Tongue (tissue), 2 donors: ENCODE data around the gene THEM4. TPM values are rescaled to one million over a fixed set of nuclear protein-coding genes. Genes with fewer than 3 reads are reported as not detected.
"Not testable (repeated sequence)": the region's sequence is repeated elsewhere in the genome, so short reads cannot be mapped to it uniquely, and the experiment has no call there.

Experiments
- DNase-seq: peaks from one replicate; pipeline ENCODE4 v3.0.0-alpha.2; 2015
- total RNA-seq: library from RNA; depleted of rRNA; stranded (reverse); fragments of >200 nt; gene quantifications from one replicate; pipeline ENCODE4 v1.2.3, GENCODE V29; 2014

The THEM4 gene
- total RNA-seq, 1 donor from 2014 or later: 14.1 TPM

DNA sequence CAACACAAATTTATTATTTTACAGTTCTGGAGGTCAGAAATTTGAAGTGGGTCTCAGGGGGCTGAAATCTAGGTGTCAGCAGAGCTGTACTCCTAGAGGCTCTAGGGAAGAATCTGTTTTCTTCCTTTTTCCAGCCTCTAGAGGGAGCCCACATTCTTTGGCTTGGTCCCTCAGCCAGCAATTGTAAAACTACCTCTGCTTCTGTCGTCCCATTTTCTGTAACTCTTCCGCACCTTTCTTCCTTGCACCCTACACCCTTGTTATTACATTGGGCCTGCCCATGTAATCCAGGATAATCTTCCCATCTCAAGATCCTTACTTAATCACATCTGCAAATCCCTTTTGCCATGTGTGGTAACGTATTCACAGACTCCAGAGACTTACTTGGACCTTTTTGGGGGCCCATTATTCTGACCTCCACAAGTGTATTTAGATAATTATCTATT lies 24.8 kb upstream of the THEM4 start:
- DNase-seq: peak; percentile 85

DNA sequence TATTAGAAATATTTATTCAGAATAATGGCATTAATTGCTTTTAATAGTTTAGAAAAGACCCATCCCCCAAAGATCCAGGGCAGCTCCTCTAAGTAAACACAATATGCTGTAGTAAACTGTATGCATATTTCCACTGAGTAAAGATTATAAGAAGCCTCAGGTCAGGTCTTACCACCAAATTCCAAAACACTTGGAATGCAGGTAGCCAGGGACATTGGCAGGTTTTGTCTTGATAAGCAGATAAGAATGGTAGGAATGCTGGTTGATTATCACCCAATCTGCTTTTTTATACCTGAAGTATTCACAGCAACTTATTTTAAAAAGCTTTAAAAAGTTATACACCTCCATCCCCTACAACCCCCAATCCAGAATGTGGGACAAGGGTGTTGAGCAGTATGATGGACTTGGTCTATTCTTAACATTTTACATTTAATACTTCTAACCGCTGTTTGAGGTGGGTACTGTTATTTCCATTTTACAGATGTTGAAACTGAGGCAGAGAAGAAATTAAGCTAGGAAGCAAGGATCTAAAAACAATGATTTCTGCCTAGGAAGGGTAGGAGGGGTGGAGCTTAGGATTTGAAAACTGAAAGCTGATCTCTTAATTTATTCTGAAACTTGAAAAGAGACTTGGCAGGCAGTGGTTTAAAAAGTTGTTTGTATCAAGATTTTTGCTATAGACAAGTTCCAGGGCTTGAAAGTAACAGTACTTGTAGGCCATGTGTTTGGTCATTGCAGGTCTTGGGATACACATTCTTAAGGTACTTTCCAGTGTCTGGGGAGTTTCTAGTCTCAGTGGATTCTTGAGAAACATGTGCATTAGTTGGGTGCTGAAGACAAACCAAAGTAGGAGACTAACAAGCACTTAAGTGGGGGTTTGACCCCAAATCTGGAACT lies 15.6 kb upstream of the THEM4 start:
- no peak for DNase-seq

DNA sequence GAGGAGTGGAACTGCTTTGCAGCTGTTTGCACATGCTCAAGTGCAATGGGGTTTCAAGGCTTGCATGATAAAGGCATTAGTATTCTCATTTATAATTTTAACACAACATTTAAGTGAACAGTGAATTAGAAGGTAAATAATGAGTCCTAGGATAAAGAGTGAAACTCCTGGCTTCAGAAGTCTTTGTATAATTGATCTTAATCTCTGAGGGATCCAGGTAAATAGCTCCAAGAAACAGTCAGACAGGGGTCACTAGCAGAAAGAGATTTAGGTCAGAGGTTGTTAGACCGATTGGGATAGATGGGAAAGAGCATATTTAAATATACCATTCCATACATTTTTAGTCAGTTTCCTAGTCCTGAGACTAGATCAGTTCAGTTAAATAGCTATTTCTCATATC lies 14.1 kb upstream of the THEM4 start:
- no peak for DNase-seq

DNA sequence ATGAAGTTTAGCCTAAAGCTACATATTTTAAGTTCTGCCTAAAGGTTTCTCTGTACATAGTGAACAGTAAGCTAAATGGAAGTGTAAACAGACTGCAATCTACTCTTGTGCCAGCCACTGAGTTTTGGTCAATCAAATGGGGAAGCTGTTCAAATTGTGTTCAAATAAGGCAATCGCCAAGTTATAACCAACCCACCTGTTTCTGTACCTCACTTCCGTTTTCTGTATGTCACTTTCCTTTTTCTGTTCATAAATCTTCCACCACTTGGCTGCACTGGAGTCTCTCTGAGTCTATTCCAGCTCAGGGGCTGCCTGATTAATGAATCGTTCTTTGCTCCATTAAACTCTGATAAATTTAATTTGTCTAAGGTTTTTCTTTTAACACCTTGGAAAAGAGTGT lies 10.8 kb upstream of the THEM4 start:
- DNase-seq: no peak

DNA sequence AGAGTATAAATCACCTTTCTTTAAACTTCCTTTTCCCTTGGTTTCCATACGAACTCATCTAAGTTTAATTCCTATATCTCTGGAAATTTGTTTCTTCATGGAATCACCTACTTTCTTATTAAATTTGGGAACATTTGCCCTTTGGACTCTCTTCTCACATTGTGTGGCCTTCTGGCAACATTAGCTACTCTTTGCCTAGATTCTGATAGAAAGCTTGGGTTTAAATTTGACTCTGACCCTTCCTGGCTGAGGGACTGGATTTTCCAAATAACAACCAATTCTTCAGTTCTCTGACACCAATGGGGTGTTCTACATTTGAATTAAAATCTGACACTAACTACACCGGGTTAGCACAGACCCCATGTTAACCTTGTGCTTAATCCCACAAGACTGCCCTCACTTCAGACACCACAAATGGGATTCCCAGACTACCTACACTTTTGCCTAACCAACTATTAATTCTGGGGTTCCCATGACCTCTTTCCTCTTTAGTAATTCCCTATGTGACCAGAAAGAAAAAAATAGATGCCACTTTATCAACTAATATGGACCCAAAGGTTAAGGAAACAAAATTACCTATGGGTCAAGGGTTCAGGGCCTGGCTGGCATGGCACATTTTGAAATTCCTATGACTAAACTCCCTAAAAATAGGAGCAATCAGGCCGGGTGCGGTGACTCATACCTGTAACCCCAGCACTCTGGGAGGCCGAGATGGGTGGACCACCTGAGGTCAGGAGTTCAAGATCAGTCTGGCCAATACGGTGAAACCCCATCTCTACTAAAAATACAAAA lies 9.7 kb upstream of the THEM4 start:
- DNase-seq: no peak

DNA sequence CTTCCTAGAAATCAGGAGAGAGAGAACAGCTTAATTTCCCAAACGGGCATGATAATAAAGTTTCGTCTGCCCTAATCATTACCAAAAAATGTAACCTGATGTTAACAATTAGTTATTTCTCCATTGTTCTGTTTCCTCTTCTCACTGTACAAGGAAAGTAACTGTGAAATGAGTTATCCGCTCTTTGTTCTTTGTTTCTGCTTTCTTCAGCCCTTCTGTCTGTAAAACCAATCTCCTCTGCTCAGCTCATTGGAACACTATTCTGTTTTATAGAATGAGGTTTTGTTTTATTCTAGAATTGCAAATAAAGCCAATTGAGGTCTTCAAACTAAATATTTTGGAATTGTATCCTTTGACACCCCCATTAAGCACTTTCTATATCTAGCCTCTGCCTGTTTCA lies 8.8 kb upstream of the THEM4 start:
- DNase-seq: no peak

DNA sequence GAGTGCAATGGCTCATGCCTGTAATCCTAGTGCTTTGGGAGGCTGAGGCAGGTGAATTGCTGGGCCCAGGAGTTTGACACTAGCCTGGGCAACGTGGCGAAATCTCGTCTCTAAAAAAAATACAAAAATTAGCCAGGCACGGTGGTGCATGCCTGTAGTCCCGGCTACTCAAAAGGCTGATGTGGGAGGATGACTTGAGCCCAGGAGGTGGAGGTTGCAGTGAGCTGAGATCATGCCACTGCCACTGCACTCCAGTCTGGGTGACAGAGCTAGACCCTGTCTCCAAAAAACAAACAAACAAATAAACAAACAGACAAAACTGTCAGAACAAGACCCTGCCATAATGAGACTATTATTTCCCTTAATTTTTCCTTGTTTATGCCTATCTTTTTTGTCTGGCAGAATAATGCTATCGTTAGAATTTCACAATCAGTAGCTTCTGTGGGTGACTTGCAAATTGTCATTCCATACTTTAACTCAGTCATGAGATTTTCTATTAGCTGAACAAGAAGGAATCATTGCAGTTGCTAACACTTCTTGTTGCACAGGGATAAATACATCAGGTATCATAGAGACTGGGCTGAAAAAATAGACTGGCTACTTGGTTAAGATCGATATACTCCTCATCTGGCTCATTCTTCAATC lies 7.5 kb upstream of the THEM4 start:
- no peak for DNase-seq

DNA sequence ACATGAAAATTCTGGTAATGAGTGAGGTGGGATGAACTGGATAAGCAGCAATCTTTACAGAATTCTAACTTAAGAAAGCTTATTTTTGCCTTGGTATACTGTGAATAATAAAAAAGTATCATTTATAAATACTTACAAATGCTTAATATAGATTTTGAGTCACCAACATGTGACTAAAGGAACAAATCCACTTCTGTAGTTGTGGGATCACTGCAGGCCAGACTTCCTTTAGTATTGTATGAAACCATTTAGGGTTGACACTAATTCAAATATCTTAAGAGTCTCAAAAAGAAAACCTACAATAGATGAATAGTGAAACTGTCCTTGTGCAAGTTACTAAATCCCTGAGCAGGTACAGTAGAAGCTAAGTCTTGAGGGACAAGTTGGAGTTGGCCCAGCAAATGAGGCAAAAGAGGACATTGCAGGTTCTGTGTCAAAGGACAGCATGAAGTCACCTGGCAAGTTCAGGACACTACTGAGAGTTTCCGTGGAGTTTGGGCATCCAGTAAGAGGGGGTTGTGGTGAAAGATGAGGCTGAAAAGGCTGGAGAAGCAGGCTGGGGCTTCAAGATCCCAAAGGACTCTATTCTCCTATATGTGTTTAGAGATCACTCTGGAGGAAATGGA lies 5.9 kb upstream of the THEM4 start:
- DNase-seq: no peak

DNA sequence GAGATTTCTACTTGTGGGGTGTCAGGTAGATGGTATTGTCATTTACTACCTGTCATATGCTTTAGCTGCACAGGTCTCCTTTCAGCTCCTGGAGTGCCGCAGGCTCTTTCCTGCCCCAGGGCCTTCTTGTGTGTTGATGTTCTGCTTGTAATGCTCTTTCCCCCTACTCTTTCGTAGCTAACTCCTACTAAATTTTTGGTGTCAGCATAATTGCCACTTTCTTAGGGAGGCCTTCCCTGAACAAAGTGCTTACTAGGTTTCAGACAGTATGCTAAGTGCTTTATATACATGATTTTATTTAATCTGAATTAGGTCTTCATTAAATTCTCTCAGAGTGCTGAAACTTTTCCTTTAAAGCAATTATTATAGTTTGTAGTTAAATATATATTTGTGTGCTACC lies 4.8 kb upstream of the THEM4 start:
- DNase-seq: no peak

DNA sequence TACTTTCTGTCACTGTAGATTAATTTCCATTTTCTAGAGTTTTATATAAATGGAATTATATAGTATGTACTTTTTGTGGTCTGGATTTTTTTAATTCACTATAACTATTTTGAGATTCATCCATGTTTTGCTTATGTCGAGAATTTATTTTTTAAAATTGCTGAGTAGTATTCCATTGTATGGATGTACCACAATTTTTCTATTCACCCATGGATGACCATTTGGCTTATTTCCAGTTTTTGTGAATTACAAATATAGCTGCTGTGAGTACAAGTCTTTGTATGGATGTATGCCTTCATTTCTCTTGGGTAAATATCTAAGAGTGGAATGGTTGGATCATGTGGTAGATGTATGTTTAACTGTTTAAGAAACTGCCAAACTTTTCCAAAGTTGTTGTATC lies 3.7 kb upstream of the THEM4 start:
- DNase-seq: no peak

DNA sequence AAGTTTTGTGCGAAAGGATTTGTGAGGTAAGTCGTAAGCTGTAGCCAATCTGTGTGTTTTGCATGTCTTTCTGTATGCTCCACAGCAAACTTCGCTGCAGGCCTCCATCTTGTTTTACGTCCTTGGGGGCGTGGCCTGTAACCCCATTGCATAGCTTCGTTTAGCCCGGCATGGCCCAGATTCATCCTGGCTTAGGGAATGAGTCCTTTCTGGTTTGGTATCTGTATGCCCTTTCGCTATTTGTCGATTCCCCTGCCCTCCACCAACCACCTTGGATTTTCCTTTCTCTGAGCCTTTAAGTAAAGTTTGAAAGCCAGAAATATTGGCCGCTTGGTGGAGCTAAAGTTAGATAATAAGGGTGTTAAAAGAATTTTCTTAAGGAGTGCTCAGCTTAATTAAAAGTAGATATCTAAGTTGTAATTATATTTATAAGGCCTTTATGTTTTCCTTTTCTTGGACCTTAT lies 1.1 kb downstream of the THEM4 start:
- DNase-seq: no peak

DNA sequence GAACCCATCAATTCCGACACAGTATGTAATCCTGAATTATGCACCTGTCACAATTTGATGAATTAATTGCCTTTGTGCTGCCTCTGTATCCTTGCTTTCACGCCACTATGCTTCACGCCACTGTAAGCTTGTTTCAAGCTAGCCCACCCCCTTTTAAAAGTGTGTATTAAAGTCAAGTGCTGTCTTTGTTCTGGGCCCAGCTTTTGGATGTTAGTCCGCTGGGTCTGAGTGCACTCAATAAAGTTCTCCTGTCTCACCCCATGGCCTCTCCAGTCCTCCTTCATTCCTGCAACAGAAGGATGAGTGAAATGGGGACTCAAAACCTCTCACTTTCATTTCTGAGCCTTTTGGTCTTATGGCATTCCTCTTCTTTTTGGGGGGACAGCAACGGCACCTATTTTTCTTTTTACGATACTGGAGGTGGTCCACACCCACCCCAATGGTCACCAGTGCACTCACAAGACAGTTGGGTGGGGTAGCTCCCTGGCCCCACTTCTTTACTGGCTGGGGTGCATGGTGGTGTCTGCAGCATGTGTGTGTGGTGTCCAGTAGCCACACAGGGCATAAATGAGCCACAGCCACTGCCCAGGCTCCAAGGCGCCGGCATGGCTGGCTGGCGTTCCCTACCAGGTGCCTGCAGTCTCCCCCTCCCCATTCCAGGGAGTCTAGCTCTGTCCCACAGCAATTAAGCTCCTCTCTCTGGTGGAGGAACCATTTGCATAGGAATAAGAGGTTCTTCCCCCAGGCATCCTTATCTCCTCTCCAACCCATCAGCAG lies 1.8 kb downstream of the THEM4 start:
- no peak for DNase-seq

DNA sequence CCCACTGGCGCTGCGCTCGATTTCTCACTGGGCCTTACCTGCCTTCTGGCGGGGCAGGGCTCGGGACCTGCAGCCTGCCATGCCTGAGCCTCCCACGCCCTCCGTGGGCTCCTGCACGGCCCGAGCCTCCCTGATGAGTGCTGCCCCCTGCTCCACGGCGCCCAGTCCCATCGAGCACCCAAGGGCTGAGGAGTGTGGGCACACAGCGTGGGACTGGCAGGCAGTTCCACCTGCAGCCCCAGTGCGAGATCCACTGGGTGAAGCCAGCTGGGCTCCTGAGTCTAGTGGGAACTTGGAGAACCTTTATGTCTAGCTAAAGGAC lies 3.0 kb downstream of the THEM4 start:
- DNase-seq: not testable (repeated sequence)

DNA sequence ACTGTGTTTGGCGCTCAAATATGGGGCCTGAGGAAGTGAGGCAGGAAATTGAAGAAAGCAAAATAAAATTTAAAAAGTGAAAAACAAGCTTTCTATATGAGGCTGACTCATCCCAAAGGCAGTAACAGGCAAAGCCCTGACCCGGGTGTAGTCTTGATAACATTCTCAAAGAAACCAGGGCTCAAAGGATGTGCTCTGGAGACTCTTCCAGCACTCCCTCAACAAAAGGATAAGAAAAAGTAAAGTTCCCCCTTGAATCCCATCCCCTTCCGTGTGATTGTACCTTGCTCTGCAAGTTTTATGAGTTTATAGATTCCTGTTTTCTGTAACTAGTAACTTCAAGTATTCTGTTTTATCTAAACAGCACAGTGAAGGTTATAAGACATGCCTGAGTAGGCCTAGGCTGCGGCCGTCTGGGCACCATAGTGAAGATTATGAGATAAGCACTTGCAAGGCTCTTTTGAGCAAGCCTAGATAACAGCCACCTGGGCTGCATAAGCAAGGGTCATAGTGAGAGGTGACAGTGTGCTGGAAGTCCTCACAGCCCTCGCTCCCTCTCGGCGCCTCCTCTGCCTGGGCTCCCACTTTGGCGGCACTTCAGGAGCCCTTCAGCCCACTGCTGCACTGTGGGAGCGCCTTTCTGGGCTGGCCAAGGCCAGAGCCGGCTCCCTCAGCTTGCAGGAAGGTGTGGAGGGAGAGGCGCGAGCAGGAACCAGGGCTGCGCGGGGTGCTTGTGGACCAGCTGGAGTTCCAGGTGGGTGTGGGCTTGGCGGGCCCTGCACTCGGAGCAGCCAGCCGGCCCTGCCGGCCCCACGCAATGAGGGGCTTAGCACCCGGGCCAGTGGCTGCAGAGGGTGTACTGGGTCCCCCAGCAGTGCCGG lies 3.6 kb downstream of the THEM4 start:
- DNase-seq: not testable (repeated sequence)

DNA sequence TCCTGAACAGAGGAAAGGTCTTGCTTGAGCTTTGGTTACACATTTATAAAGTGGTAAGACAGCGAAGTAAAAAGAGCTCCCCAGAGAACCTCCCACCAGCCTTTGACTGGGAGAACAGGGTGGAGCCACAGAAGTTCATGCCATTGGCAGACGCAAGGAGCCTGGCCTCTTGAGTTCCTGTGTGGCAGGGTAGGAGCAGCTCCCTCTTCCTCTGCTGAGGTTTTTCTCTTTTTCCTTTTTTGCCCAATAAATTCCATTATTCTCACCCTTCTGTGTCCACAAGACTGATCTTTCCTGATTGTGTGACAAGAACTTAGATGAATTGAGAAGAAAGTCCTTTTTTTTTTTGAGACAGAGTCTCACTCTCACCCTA lies 4.3 kb downstream of the THEM4 start:
- no peak for DNase-seq

DNA sequence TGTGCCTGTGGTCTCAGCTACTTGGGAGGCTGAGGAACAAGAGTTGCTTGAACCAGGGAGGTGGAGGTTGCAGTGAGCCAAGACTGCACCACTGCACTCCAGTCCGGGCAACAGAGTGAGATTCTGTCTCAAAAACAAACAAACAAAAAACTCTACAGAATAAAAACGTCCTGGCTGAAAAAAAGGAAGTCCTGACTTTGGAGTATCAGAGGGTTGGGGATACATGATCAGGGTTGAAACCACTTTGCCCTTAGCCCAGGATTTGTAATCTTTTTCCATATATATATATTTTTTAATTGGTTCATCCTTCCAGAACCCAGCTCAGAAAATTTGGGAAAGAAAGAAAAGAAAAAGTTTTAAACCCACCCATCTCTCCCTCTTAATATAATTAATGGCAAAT lies 6.5 kb downstream of the THEM4 start:
- no peak for DNase-seq

DNA sequence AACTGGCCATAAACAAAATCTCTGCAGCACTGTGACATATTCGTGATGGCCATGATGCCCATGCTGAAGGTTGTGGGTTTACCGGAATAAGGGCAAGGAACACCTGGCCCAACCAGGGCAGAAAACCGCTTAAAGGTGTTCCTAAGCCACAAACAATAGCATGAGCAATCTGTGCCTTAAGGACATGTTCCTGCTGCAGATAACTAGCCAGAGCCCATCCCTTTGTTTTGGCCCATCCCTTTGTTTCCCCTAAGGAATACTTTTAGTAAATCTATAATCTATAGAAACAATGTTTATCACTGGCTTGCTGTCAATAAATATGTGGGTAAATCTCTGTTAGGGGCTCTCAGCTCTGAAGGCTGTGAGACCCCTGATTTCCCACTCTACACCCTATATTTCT lies 8.5 kb downstream of the THEM4 start:
- DNase-seq: not testable (repeated sequence)

DNA sequence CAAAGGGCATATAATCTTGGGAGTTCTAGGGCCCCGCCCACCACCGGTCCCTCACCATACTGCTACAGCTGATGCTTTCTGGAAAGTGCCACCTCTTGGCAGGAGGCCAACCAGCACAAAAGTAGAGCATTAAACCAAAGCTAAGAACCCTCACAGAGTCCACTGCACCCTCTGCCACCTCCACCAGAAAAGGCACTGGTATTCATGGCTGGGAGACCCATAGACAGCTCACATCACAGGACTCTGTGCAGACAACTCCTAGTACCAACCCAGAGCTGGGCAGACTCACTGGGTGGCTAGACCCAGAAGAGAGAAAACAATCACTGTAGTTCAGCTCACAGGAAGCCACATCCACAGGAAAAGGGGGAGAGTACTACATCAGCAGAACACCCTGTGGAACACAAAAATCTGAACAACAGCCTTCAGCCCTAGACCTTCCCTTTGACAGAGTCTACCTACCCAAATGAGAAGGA lies 10.8 kb downstream of the THEM4 start:
- peak; percentile 7 for DNase-seq

DNA sequence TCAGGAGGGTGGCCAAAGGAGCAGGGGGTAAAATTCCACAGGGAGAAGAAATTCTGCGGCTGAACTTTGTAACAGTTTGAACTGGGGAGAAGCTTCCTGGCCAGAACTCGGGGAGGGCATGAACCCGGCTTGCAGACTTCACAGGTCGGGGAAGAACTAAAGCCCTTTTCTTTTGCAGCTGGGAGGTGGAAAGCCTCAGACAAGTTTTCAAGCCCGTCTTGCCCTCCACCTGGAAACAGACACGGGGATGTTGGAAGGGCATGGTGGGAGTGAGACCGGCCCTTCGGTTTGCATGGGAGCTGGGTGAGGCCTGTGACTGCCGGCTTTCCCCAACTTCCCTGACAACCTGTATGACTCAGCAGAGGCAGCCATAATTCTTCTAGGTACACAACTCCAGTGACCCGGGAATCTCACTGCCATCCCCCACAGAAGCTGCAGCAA lies 11.3 kb downstream of the THEM4 start:
- no peak for DNase-seq

DNA sequence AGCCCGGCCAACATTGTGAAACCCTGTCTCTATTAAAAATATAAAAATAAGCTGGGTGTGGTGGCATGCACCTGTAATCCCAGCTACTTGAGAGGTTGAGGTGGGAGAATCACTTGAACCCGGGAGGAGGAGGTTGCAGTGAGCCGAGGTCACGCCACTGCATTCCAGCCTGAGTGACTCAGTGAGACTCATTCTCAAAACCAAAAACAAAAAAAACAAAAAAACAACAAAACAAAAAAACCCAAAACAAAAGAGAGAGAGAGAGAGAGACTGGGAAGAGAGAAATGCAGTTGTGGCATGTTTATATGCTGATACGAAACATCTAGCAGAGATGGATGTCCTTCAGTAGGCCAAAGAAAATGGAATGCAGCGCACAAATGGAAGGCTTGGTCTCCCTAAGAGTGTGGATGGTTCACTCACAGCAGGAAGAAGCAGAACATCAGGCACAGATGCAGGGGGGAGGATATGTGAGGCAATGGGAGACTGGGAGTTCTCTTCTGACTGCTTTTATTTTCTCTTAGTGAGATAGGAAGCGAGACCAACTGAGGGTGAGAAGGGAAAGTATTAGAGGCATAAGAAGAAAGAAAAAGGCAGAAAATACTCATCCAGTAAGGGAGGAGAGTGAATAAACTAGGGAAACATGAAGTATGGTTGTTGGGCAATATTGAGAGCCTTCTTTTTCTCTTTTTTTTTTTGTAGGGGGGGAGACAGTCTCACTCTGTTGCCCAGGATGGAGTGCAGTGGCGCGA lies 16.0 kb downstream of the THEM4 start:
- DNase-seq: no peak
